T-helper 9 cell (primary cell): ENCODE data around the gene SESTD1.

Experiments used
- DNase-seq: peaks from one replicate; pipeline ENCODE4 v3.0.0-alpha.2; 2020

SESTD1 gene

GRCh38 chr2:179181002-179181401 is 83.6 kb downstream of the SESTD1 start:
- no peak for DNase-seq

GRCh38 chr2:179180242-179180641 is 84.4 kb downstream of the SESTD1 start:
- DNase-seq, result no peak

GRCh38 chr2:179179719-179180118 is 84.9 kb downstream of the SESTD1 start:
- no peak for DNase-seq

GRCh38 chr2:179177694-179178093 is 86.9 kb downstream of the SESTD1 start:
- DNase-seq, result no peak

GRCh38 chr2:179174240-179174639 is 90.4 kb downstream of the SESTD1 start:
- DNase-seq, result no peak

GRCh38 chr2:179172894-179173293 is 91.7 kb downstream of the SESTD1 start:
- DNase-seq, result no peak

- no peak for DNase-seq
These were observed 93.3 kb downstream of the SESTD1 start for GRCh38 chr2:179171371-179171770.

GRCh38 chr2:179170901-179171300 is 93.7 kb downstream of the SESTD1 start:
- DNase-seq, result no peak

GRCh38 chr2:179165356-179166000 is 99.2 kb downstream of the SESTD1 start:
- no peak for DNase-seq

- DNase-seq, result no peak
These were observed 123.4 kb downstream of the SESTD1 start for GRCh38 chr2:179141206-179141605.

GRCh38 chr2:179140571-179140970 is 124.1 kb downstream of the SESTD1 start:
- DNase-seq, result no peak

GRCh38 chr2:179139506-179139905 is 125.1 kb downstream of the SESTD1 start:
- no peak for DNase-seq

- no peak for DNase-seq
These were observed 127.4 kb downstream of the SESTD1 start for GRCh38 chr2:179137200-179137759.

- DNase-seq, result no peak
These were observed 131.6 kb downstream of the SESTD1 start for GRCh38 chr2:179133016-179133415.

GRCh38 chr2:179132076-179132475 is 132.6 kb downstream of the SESTD1 start:
- DNase-seq, result no peak

GRCh38 chr2:179130560-179130959 is 134.1 kb downstream of the SESTD1 start:
- DNase-seq, result no peak

- no peak for DNase-seq
These were observed 134.9 kb downstream of the SESTD1 start for GRCh38 chr2:179129574-179130238.

- DNase-seq, result no peak
These were observed 139.2 kb downstream of the SESTD1 start for GRCh38 chr2:179125404-179125803.

- DNase-seq, result no peak
These were observed 140.3 kb downstream of the SESTD1 start for GRCh38 chr2:179124282-179124681.

- no peak for DNase-seq
These were observed 141.4 kb downstream of the SESTD1 start for GRCh38 chr2:179123272-179123662.

GRCh38 chr2:179107737-179108136 is 156.9 kb downstream of the SESTD1 start:
- DNase-seq, result no peak

- DNase-seq, result no peak
These were observed 157.8 kb downstream of the SESTD1 start for GRCh38 chr2:179106676-179107428.

- DNase-seq, result no peak
These were observed 158.3 kb downstream of the SESTD1 start for GRCh38 chr2:179106342-179106675.

- DNase-seq, result no peak
These were observed 159.9 kb downstream of the SESTD1 start for GRCh38 chr2:179104736-179105135.
